GM21515 (cell line): ENCODE measurements around the gene ALKBH3.

Experiments used
- ATAC-seq: cut with Tn5 transposase; IDR thresholded peaks from one replicate; pipeline ENCODE4 v1.9.1; 2021; ENCODE audit not compliant: unreplicated experiment

The ALKBH3 gene

GRCh38 chr11:43894546-43894945 lies 13.9 kb downstream of the ALKBH3 start:
- no peak for ATAC-seq

DNA sequence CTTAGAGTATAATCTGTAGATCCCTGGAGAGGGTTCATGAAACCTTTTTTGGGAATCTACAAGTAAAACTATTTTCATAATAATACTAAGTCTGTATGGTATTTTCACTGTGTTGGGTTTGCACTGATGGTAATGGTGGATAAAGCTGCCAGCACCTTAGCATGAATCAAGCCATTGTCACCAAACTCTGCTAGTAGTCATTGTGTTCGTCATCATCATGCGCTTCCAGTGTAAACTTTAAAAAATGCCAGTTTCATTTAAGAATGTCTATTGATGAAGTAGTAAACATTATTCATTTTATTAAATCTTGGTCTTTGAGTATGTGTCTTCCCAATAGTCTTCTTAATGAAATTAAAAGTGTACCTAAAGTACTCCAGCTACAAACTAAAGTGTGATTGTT lies 15.0 kb downstream of the ALKBH3 start:
- ATAC-seq = no peak

DNA sequence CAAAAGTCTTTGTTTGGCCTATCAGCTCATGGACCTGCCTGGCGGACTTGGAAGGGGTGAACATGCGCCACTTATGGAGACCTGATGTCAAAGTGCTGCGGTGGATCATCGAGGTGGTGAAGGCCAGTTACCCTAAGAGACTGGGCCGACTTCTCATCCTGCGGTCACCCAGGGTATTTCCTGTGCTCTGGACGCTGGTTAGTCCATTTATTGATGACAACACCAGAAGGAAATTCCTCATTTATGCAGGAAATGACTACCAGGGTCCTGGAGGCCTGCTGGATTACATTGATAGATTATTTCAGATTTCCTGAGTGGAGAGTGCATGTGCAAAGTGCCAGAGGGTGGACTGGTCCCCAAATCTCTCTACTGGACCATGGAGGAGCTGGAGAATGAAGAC lies 17.9 kb downstream of the ALKBH3 start:
- ATAC-seq = no peak

DNA sequence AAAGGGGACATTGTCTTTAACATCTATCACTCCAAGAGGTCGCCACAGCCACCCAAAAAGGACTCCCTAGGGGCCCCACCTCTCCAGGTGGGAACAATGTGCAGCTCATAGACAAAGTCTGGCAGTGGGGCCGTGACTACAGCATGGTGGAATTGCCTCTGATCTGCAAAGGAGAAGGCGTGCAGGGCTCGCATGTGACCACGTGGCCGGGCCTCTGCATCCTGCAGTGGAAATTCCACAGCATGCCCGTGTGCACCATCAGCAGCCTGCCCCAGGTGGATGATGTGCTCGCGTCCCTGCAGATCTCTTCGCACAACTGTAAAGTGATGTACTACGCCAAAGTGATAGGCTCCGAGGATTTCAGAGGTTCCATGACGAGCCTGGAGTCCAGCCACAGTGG lies 18.5 kb downstream of the ALKBH3 start:
- no peak for ATAC-seq

- no peak for ATAC-seq
These were observed 20.9 kb downstream of the ALKBH3 start for GRCh38 chr11:43901551-43901950.

GRCh38 chr11:43903078-43903477 lies 22.4 kb downstream of the ALKBH3 start:
- no peak for ATAC-seq

GRCh38 chr11:43903969-43904368 lies 23.3 kb downstream of the ALKBH3 start:
- no peak for ATAC-seq

- no peak for ATAC-seq
These were observed 24.3 kb downstream of the ALKBH3 start for GRCh38 chr11:43904742-43905535.

DNA sequence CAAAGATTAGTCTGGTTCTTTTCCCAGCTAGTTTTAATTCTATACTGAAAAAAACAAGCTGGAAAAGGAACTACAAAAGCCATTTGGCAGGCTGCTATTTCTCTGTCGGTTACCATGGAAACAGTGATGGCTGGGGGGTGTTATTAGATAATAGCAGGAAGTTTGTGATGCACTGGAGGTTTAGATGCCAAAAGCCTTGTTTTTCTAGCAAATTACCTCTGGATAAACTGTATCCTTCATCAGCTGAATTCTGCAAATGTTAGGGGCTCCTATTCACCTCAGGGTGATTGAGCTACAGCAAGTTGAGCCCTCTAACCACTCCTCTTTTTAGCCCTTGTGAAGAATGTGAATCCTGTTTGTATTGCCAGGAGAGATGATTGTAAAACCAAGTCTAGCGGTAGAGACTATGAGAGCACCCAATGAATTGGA lies 25.2 kb downstream of the ALKBH3 start:
- ATAC-seq = no peak

GRCh38 chr11:43907028-43907975 lies 26.7 kb downstream of the ALKBH3 start:
- ATAC-seq = no peak

DNA sequence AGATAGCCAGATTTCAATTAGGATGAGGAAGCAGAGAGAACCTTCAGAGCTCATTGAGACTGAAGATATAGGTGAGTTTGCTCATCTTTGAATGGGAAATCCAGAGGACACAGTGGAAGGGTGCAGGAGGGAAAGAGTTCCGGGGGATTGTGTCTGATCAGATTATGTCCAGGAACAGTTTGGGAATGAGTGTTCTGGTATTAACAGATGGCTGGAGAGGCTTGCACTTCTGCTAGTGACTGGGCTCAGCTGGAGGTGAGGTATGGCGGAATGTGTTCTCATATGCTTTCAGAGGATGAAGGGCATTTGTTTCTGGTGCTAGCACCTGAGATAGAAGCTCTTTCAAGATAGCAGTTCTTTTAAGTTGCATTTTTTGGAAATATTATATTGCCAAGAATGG lies 27.6 kb downstream of the ALKBH3 start:
- ATAC-seq = no peak

GRCh38 chr11:43908683-43909082 lies 28.1 kb downstream of the ALKBH3 start:
- no peak for ATAC-seq

DNA sequence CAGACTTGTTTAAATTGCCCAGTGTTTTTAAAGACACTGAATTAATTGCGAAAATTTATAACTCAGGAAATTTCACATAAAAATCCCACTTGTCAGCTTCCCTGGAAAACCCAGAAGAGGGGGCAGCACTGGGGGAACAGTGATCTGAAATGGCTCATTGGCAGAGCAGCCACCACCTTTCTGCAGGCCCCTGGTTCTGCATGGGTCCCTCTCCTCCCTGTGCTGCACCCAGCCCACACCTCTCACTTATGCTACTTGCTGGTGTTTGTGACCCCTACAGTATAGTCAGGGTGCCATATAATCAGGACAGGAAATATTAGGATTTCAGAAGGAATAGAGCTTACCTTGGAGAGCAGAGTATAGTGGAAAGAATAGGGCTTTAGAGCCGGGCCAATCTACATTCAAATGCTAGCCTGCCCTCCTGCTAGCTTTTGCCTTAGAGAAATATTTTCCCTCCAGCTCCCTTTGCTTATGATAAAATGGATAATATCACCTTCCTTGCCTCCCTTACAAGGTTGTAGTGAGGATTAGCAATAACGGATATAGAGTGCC lies 33.3 kb downstream of the ALKBH3 start:
- no peak for ATAC-seq

DNA sequence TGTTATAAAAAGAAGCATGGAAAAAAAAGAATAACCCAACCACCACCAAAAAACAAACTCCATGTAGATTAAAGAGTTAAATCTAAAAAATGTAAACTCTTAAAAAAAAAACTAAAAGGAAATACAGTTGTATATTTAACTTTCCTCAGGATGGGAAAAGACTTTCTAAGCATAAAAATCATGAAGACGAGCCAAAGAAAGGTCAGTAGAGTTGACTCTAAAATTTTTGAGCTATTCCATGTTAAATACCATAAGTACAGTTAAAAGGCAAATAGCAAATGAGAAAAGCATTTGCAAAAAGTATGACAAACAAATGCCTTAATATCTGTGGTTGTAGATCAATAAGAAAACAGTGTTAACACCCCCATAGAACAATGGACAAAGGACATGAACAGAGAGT lies 33.8 kb downstream of the ALKBH3 start:
- no peak for ATAC-seq

DNA sequence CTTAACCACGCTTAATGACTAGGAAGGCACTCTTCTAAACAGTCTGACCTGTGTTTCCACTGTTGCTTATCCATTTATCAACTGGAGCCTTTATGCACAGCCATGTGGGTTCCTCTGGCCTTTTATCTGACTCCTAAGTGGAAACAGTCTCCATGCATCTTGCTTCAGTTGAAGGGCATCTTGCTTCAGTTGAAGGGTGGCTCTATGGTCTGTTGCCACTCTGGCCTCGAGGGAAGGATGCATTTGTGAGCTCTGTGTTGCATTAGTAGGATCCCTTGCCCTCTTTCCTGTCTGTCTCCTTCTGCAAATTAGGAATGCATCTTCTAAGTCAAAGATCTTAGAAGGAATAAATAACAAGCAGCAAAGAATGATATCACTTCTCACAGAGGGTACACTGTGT lies 36.0 kb downstream of the ALKBH3 start:
- no peak for ATAC-seq

- ATAC-seq = no peak
These were observed 37.2 kb downstream of the ALKBH3 start for GRCh38 chr11:43917851-43918250.

DNA sequence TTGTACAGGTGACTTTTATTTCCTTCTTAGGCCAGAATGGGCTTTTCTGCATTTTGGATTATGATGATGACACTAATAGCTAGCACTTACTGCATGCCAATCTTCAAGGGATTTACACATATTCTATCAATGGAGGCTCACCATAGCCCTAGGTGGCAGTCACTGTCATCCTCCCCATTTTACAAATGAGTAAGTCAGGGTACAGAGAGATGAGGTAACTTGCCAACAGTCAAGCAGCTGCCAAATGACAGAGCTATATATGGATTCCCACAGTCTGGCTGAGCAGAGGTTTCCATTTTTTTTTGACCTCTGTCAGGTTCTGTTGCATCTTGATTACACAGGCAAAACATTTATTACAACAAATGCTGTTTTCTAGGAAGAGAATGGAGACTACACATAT lies 38.0 kb downstream of the ALKBH3 start:
- no peak for ATAC-seq

GRCh38 chr11:43919852-43920597 lies 39.4 kb downstream of the ALKBH3 start:
- ATAC-seq = no peak

DNA sequence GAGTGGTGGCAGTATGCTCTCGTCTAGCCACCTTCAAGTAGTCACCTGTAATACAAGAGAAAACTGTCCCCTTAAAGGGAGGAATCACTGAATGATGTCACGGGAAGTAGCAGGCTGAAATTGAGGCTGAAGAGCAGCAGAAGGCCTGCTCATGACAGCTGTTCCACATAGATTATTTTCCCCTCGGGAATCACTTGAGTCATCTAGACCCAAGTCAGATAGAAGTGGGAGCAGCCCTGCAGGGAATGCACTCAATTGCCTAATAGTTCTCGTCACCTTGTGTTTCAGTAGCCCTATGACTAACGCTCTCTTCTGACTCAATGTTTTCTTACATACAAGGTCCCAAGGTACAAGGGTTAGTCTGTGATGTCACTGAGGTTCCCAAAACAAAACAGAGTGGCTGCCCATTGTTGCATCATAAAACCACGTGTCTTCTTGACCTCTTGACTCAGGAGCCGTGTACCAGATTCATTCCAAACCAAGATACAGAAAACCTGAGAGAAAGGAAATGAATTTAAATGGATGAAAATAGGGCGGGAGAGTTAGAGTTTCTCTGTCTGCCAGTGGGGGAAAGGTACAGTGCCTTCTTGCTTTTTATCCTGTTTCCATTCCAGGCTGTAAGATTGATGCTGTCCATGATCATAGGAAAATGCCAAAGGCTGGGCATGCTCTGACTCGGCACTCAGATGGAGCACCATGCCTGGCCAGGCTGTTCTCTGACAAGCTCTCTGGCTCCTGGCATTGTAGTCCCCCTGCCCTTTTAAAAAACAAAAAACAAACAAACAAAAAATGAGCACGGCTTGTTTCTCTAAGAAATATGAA lies 40.2 kb downstream of the ALKBH3 start:
- no peak for ATAC-seq
